A204.1 (cell line): ENCODE results near the gene NID1.
"Not testable (repeated sequence)": the region's sequence is repeated elsewhere in the genome, so short reads cannot be mapped to it uniquely, and the experiment has no call there.

Experiments
- FAIRE-seq: peaks from 2 replicates; lab custom pipeline; 2012; peaks lifted over from hg19 to GRCh38; lab: Jason Lieb, UNC

The NID1 gene

DNA sequence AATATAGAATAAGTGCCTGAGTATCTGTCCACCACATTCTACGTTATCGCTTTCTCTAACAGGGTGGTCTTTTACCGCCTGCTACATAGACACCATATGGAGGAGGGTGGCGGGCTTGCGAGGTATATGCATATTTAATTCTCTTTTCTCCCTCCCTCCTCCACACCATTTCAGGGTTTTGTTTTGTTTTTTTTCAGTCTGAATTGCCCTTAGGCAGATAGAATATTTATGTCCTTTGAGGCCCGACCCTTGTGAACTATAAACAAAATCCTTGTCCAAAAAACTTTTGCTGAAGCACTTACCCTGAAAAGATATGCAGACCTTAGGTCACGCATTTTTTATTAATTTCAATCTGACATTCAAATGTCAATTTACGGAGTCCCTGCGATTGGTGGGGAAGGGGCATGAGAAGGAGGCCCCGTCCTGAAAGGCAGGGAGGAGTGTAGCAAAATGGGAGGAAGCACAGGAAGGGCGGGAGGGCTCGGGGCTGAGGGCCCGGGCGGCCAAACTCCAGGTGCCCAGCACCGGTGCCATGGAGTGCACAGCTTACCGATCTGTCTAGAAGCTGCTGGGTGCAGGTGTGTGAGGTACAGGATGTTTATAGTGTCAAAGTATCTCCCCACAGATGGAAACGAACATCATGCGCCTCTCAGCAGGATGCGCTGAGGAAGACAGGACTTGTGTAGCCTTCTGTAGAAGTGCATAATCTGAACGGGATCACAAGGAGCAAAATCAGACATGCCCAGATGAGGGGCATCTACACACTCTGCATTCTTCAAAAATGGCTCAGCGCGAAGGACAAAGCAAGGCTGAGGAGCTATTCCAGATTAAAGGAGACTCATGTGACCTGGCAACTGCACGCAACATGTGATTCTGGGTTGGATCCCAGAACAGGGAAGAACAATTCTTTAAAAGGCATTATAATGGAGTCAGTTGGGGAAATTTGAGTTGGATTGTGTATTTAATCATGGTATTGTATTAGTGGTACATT lies 129.4 kb downstream of the NID1 start:
- FAIRE-seq: no peak

- FAIRE-seq: no peak
Observed at GRCh38 chr1:235933766-235934116, 131.1 kb downstream of the NID1 start.

- no peak for FAIRE-seq
Observed at GRCh38 chr1:235933017-235933765, 131.7 kb downstream of the NID1 start.

DNA sequence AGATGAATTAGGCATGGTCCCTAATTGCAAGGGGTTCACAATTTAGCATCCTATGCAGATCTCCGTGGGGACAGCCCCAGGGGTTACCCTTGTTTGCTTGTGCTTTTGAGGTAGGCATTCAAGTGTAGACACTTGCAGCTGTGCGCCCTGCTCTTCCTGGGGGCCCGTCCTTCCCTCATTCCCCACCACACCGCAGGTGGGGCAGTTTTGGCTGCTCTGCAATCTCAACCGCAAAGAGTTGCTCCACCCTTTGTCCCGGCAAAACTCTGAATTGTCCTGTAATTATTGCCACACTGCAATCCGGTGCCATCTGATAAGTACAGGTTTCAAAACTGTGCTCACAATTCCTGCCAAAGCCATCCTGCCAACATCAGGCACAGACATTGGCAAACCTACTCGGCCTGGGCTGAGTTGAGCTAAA lies 132.8 kb downstream of the NID1 start:
- no peak for FAIRE-seq

DNA sequence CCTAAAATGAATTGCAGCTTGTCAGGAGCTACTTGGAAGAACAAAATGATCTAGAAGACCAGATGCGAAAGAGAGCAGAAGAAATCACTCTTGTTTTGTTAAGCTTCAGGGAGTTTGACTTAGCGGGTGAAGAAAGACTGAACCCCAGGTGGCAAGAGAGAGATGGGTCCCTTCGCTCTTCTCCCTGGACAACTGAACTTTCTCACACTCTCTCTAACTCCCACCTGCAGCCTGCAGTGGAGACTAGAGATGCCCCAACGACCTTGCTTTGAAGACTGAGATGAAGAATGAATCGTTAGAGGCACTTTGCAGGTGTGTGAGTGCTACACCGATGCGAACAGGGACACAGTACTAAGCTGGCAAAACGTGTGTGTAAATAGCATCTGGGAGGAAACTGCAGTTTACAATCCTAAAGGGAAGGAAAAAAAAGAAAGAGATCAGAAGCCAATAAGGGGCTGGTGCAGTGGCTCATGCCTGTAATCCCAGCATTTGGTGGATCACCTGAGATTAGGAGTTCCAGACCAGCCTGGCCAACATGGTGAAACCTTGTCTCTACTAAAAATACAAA lies 133.6 kb downstream of the NID1 start:
- FAIRE-seq: no peak

- FAIRE-seq: no peak
Observed at GRCh38 chr1:235930543-235930942, 134.3 kb downstream of the NID1 start.

DNA sequence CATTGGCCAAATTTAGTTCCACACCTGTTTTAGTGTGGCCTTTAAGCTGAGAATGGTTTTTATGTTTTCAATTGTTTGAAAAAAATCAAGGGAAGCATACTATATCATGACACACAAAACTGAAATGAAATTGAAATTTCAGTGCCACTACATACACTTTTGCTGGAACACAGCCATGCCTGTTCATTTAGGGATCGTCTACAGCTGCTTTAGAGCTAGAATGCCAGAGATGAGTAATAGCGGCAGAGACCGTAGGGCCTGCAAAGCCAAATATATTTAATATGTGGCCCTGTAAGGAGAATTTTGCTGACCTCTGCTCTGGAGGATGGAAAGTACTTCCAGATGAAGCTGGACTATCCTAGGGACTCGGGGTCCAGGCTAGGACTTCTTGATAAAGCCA lies 135.7 kb downstream of the NID1 start:
- no peak for FAIRE-seq

- FAIRE-seq: no peak
Observed at GRCh38 chr1:235928197-235928596, 136.7 kb downstream of the NID1 start.

GRCh38 chr1:235927551-235927950 lies 137.3 kb downstream of the NID1 start:
- FAIRE-seq: not testable (repeated sequence)
